CD4-positive, alpha-beta T cell treated with Interleukin-2 at 100 ng/mL for 4 hours (primary cell): ENCODE results near the gene CATSPERE.
"Not testable (repeated sequence)": the region's sequence is repeated elsewhere in the genome, so short reads cannot be mapped to it uniquely, and the experiment has no call there.

Experiments used
- DNase-seq: peaks from one replicate; pipeline ENCODE4 v3.0.0-alpha.2; 2020; ENCODE audit warnings: low spot score

CATSPERE gene

GRCh38 chr1:244633140-244633539, 172.1 kb downstream of the CATSPERE start:
- no peak for DNase-seq

DNA sequence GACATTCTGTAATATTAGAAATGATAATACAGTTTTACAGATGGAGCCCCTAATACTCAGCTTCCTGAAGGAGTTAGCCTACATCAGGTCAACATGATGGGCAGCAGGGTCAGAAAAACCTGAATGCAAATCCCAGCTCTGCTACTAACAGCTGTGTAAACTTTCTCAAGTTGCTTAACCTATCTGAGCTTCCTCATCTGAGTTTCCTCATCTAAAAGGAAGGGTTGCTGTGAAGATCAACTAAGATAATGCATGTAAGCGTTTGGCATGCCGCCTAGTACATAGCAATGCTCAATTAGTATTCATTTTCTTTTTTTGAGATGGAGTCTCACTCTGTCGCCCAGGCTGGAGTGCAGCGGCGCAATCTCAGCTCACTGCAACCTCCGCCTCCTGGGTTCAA, 173.5 kb downstream of the CATSPERE start:
- DNase-seq: no peak

- no peak for DNase-seq
These were observed 175.6 kb downstream of the CATSPERE start for GRCh38 chr1:244636488-244637259.

DNA sequence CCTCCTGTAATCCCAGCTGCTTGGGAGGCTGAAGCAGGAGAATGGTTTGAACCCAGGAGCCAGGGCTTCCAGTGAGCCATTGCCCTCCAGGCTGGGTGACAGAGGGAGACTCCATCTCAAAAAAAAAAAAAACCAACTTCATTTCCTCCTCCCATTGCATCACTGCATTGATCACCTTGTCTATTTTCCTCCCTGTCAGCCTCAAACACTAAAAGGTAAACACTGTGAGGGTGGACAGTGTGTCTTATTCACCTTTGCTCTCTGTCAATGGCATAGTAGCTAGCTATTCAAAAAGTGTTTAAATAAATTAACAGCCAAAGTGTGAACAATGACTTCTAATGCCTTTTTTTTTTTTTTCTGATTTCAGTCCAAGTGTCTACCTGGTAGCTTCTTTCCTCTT, 178.5 kb downstream of the CATSPERE start:
- DNase-seq: no peak

- no peak for DNase-seq
These were observed 179.8 kb downstream of the CATSPERE start for GRCh38 chr1:244640917-244641316.

DNA sequence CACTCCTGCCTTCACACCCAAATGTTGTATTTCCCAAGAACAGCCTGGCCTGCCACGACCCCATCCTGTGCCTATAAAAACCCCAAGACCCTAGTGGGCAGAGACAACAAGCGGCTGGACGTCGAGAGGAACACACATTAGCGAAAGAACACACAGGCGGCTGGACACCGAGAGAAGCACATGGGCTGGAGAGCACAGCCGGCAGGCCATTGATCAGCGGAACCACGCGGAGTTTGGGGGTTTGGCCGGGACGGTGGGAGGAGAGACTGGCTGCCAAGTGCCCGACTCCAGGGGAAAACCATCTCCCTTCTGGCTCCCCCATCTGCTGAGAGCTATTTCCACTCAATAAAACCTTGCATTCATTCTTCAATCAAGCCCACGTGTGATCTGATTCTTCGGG, 181.5 kb downstream of the CATSPERE start:
- no peak for DNase-seq

- no peak for DNase-seq
These were observed 181.9 kb downstream of the CATSPERE start for GRCh38 chr1:244642988-244643387.

GRCh38 chr1:244645414-244645813, 184.3 kb downstream of the CATSPERE start:
- DNase-seq: no peak

- no peak for DNase-seq
These were observed 184.8 kb downstream of the CATSPERE start for GRCh38 chr1:244645890-244646289.

GRCh38 chr1:244647819-244648218, 186.7 kb downstream of the CATSPERE start:
- DNase-seq: no peak

- DNase-seq: no peak
These were observed 191.0 kb downstream of the CATSPERE start for GRCh38 chr1:244651956-244652622.

- peak; percentile 99 for DNase-seq
These were observed 191.8 kb downstream of the CATSPERE start, which contains the start of gene DESI2 for GRCh38 chr1:244652623-244653438. Gene DESI2 (plus strand): TSS chr1:244653126. CDS start chr1:244653314, 188 bp downstream.

DNA sequence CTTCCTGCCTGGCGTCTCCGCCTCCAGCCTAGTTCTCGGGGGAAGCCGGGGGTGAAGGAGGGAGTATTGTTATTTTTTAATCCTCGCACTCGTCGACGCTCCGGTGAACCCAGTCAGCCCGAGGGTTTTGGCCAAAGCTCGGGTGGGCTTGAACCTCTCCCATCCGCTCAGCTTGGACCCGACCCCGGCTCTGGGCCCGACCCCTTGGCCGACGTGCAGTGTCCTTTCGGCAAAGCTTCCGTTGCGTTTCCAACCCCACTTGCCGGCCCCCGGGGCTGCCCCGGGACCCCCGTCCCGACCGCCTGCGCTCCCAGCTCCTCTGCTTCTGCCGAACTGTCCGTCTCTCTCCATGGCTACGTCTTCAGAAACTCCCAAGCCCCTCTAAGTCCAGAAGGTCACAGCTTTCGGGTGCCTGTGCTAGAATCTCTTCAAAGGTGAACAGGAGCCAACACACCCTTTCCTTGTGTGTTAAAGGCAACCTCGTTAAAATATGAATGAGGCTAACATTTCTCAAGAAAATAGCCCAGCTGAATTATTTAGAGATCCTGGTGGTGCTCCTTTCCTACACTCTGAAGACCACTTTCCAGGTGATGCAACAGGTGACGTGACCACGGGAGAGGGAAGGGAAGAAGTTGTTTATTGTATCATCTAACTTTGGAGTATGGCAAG, 192.5 kb downstream of the CATSPERE start:
- no peak for DNase-seq

GRCh38 chr1:244654108-244655038, 193.3 kb downstream of the CATSPERE start:
- no peak for DNase-seq

DNA sequence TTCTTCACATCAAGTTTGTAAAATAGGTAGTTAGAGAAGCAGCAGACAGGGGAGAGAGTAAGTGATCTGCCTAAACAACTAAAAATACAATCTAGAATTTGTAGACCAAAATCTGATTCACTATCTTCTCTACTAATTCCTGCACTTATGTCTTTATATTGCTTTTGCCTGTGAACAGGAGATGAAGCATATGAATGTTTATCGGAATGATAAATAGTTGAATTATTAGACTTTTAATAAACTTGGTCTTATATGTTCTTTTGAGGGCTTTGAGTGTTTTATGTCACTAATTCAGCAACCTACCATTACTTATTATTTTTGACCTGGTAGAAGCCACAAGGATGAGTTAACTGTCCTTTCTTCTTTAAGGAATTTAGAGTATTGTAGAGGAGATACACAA, 194.1 kb downstream of the CATSPERE start:
- DNase-seq: no peak

GRCh38 chr1:244657421-244657820, 196.3 kb downstream of the CATSPERE start:
- DNase-seq: no peak

- DNase-seq: no peak
These were observed 198.6 kb downstream of the CATSPERE start for GRCh38 chr1:244659694-244660093.

DNA sequence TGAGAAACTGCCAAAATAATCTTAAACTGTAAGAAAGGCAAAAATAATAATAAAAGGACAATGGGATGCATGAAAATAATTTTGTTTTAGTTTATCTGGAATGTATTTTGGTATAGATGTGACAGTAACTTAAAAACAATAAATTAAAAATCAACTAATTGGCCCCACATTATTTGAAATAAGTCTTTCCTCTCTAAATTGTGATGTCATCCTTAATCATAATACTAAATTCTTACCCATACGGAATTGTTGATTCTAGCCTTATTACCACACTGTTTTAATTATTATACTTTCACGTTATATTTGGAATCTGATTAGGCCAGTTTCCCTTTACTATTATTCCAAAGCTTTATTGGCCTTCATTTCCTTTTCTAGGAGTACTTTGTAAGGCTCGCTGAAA, 199.5 kb downstream of the CATSPERE start:
- no peak for DNase-seq

DNA sequence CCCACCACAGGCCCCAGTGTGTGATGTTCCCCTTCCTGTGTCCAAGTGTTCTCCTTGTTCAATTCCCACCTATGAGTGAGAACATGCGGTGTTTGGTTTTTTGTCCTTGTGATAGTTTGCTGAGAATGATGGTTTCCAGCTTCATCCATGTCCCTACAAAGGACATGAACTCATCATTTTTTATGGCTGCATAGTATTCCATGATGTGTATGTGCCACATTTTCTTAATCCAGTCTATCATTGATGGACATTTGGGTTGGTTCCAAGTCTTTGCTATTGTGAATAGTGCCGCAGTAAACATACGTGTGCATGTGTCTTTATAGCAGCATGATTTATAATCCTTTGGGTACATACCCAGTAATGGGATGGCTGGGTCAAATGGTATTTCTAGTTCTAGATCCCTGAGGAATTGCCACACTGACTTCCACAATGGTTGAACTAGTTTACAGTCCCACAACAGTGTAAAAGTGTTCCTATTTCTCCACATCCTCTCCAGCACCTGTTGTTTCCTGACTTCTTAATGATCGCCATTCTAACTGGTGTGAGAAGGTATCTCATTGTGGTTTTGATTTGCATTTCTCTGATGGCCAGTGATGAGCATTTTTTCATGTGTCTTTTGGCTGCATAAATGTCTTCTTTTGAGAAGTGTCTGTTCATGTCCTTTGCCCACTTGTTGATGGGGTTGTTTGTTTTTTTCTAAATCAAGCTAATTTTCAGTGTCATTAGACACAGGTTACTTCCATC, 200.7 kb downstream of the CATSPERE start:
- DNase-seq: not testable (repeated sequence)

- DNase-seq: no peak
These were observed 201.5 kb downstream of the CATSPERE start for GRCh38 chr1:244662599-244662998.
